GM21447 (cell line): ENCODE results near the gene CNOT4.

Experiments used
- ATAC-seq: cut with Tn5 transposase; IDR thresholded peaks from one replicate; pipeline ENCODE4 v1.9.1; 2021; ENCODE audit not compliant: unreplicated experiment

Gene CNOT4

GRCh38 chr7:135405969-135406368 is 103.9 kb downstream of the CNOT4 start:
- ATAC-seq = no peak

- no peak for ATAC-seq
Observed at GRCh38 chr7:135403302-135403701, 106.6 kb downstream of the CNOT4 start.

- ATAC-seq = no peak
Observed at GRCh38 chr7:135397689-135398088, 112.2 kb downstream of the CNOT4 start.

GRCh38 chr7:135392701-135393100 is 117.2 kb downstream of the CNOT4 start:
- no peak for ATAC-seq

- ATAC-seq = no peak
Observed at GRCh38 chr7:135391514-135391913, 118.4 kb downstream of the CNOT4 start.

- ATAC-seq = no peak
Observed at GRCh38 chr7:135390829-135391228, 119.1 kb downstream of the CNOT4 start.

- ATAC-seq = no peak
Observed at GRCh38 chr7:135389971-135390370, 119.9 kb downstream of the CNOT4 start.

GRCh38 chr7:135388616-135389015 is 121.3 kb downstream of the CNOT4 start:
- no peak for ATAC-seq

- ATAC-seq = no peak
Observed at GRCh38 chr7:135386776-135387175, 123.1 kb downstream of the CNOT4 start.

- ATAC-seq = no peak
Observed at GRCh38 chr7:135386181-135386580, 123.7 kb downstream of the CNOT4 start.

- ATAC-seq = no peak
Observed at GRCh38 chr7:135385209-135385608, 124.7 kb downstream of the CNOT4 start.

GRCh38 chr7:135383525-135384175 is 126.3 kb downstream of the CNOT4 start:
- ATAC-seq = no peak

- ATAC-seq = no peak
Observed at GRCh38 chr7:135382173-135382572, 127.7 kb downstream of the CNOT4 start.

- no peak for ATAC-seq
Observed at GRCh38 chr7:135381369-135381768, 128.5 kb downstream of the CNOT4 start.

- no peak for ATAC-seq
Observed at GRCh38 chr7:135380351-135380750, 129.6 kb downstream of the CNOT4 start.

- ATAC-seq = no peak
Observed at GRCh38 chr7:135377171-135377570, 132.7 kb downstream of the CNOT4 start.

- no peak for ATAC-seq
Observed at GRCh38 chr7:135375908-135376699, 133.8 kb downstream of the CNOT4 start.

- no peak for ATAC-seq
Observed at GRCh38 chr7:135374736-135375135, 135.2 kb downstream of the CNOT4 start.

- no peak for ATAC-seq
Observed at GRCh38 chr7:135372222-135372621, 137.7 kb downstream of the CNOT4 start.

GRCh38 chr7:135370656-135371055 is 139.2 kb downstream of the CNOT4 start:
- no peak for ATAC-seq

- no peak for ATAC-seq
Observed at GRCh38 chr7:135369405-135369804, 140.5 kb downstream of the CNOT4 start.

- no peak for ATAC-seq
Observed at GRCh38 chr7:135368416-135369186, 141.3 kb downstream of the CNOT4 start.
